GM12878 (cell line): Measurements from ENCODE around the gene SEMA3A.
"Not testable (repeated sequence)": the region's sequence is repeated elsewhere in the genome, so short reads cannot be mapped to it uniquely, and the experiment has no call there.

Experiments
- FOXK2 ChIP-seq: fragments of 450-650 bp; IDR thresholded peaks from 2 replicates; pipeline ENCODE4 v1.6.1; 2017; ENCODE audit warnings: mild to moderate bottlenecking, moderate library complexity
- POLR2AphosphoS5 ChIP-seq: IDR thresholded peaks from 2 replicates; pipeline ENCODE4 v1.6.1; 2011; ENCODE audit warnings: mild to moderate bottlenecking, low read length, inconsistent platforms
- RB1 ChIP-seq: fragments of 450-650 bp; formaldehyde crosslinking; IDR thresholded peaks from 2 replicates; pipeline ENCODE4 v1.6.1; 2017; ENCODE audit warnings: mild to moderate bottlenecking, borderline replicate concordance
- SMC3 ChIP-seq: IDR thresholded peaks from 2 replicates; pipeline ENCODE4 v1.6.1; 2011; ENCODE audit warnings: low read length, improper control_type of control experiment, borderline replicate concordance
- SPI1 ChIP-seq: IDR thresholded peaks from 2 replicates; pipeline ENCODE4 v1.6.1; 2011; ENCODE audit warnings: low read depth, mild to moderate bottlenecking, low read length, moderate library complexity, borderline replicate concordance; ENCODE audit not compliant: insufficient read depth
- TF ChIP-seq, protein P1 (sequence below), 3 experiments: IDR thresholded peaks in 2 of 3; conservative IDR thresholded peaks in 1 of 3; 2 replicates each; pipeline ENCODE4 v1.5.1; 2011; ENCODE audit warnings: low read depth in 3 of 3, low read length in 3 of 3, mild to moderate bottlenecking in 3 of 3, control low read depth in 2 of 3, moderate library complexity in 2 of 3, inconsistent platforms in 1 of 3, mixed read lengths in 1 of 3; ENCODE audit not compliant: control insufficient read depth in 2 of 3, insufficient read depth in 1 of 3; ENCODE audit errors: extremely low read depth in 1 of 3
- TF ChIP-seq, protein P2 (sequence below): IDR thresholded peaks from 2 replicates; pipeline ENCODE4 v1.6.1; 2012; ENCODE audit warnings: mild to moderate bottlenecking, low read depth, low read length

DNA sequence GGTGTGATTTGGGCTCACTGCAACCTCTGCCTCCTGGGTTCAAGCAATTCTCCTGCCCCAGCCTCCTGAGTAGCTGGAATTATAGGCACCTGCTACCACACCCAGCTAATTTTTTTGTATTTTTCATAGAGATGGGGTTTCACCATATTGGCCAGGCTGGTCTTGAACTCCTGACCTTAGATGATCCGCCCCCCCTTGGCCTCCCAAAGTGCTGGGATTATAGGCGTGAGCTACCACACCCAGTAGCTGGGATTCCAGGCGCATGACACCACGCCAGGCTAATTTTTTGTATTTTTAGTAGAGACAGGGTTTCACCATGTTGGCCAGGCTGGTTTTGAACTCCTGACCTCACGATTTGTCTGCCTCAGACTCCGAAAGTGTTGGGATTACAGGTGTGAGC, 20.2 kb upstream of the SEMA3A start:
- TF ChIP-seq SPI1, POLR2AphosphoS5, FOXK2, SMC3, RB1: not testable (repeated sequence)
- TF ChIP-seq, protein P1, sequence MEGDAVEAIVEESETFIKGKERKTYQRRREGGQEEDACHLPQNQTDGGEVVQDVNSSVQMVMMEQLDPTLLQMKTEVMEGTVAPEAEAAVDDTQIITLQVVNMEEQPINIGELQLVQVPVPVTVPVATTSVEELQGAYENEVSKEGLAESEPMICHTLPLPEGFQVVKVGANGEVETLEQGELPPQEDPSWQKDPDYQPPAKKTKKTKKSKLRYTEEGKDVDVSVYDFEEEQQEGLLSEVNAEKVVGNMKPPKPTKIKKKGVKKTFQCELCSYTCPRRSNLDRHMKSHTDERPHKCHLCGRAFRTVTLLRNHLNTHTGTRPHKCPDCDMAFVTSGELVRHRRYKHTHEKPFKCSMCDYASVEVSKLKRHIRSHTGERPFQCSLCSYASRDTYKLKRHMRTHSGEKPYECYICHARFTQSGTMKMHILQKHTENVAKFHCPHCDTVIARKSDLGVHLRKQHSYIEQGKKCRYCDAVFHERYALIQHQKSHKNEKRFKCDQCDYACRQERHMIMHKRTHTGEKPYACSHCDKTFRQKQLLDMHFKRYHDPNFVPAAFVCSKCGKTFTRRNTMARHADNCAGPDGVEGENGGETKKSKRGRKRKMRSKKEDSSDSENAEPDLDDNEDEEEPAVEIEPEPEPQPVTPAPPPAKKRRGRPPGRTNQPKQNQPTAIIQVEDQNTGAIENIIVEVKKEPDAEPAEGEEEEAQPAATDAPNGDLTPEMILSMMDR (IDR thresholded peaks at IDR 0.05 in 2 of 3, conservative IDR thresholded peaks at IDR 0.05 in 1 of 3; ENCODE audit: control insufficient read depth in 2 of 3, extremely low read depth in 1 of 3, insufficient read depth in 1 of 3, low read depth in 3 of 3, low read length in 3 of 3) = not testable (repeated sequence)
- TF ChIP-seq, protein P2, sequence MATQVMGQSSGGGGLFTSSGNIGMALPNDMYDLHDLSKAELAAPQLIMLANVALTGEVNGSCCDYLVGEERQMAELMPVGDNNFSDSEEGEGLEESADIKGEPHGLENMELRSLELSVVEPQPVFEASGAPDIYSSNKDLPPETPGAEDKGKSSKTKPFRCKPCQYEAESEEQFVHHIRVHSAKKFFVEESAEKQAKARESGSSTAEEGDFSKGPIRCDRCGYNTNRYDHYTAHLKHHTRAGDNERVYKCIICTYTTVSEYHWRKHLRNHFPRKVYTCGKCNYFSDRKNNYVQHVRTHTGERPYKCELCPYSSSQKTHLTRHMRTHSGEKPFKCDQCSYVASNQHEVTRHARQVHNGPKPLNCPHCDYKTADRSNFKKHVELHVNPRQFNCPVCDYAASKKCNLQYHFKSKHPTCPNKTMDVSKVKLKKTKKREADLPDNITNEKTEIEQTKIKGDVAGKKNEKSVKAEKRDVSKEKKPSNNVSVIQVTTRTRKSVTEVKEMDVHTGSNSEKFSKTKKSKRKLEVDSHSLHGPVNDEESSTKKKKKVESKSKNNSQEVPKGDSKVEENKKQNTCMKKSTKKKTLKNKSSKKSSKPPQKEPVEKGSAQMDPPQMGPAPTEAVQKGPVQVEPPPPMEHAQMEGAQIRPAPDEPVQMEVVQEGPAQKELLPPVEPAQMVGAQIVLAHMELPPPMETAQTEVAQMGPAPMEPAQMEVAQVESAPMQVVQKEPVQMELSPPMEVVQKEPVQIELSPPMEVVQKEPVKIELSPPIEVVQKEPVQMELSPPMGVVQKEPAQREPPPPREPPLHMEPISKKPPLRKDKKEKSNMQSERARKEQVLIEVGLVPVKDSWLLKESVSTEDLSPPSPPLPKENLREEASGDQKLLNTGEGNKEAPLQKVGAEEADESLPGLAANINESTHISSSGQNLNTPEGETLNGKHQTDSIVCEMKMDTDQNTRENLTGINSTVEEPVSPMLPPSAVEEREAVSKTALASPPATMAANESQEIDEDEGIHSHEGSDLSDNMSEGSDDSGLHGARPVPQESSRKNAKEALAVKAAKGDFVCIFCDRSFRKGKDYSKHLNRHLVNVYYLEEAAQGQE = not testable (repeated sequence)
